Tibial nerve (tissue), 4 donors: ENCODE data around the gene PTH1R.

Experiments used
- CTCF ChIP-seq, 5 experiments: fragments of 200-600 bp in 3 of 5; fragments of 450-650 bp in 2 of 5; sonication (generic) in 3 of 5; IDR thresholded peaks; one replicate each; pipeline ENCODE4 v1.5.1; 2016 to 2019; ENCODE audit warnings: antibody characterized with exemption in 5 of 5, mild to moderate bottlenecking in 3 of 5, moderate library complexity in 2 of 5
- EP300 ChIP-seq, 2 donors: sonication (generic); formaldehyde crosslinking; IDR thresholded peaks; one replicate each; pipeline ENCODE4 v1.6.1; 2017; ENCODE audit warnings: antibody characterized with exemption in 2 of 2, mild to moderate bottlenecking in 1 of 2

DNA sequence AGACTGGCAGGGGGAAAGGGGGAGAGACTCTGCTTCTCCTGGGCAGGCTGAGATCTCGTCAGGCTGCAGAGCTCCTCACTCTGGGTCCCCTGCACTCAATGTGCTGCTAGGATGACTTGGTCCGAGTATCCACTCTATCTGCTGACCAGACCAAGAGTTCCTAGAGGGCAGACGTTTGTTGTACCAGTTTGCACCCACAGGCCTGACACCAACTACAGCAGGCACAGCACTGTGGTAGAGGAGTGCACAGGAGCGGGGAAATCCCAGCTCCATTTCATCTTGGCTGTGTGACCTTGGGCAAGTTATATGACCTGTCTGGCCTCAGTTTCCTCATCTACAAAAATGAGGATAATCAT is 70.0 kb downstream of the PTH1R start:
- no peak for TF ChIP-seq CTCF (IDR thresholded peaks at IDR 0.05)
- no peak for TF ChIP-seq EP300 (IDR thresholded peaks at IDR 0.05)
